PFSK-1 (cell line): ENCODE measurements around the gene PIK3R4.

Experiments used
- POLR2AphosphoS5 ChIP-seq: IDR thresholded peaks from 2 replicates; pipeline ENCODE4 v1.6.1; 2012; ENCODE audit warnings: low read depth, mild to moderate bottlenecking, control low read depth, low read length, moderate library complexity
- TF ChIP-seq, protein P1 (sequence below), 2 experiments: IDR thresholded peaks; 2 replicates each; pipeline versions ENCODE4 v1.6.1 to v1.8.0; 2011 to 2012; ENCODE audit warnings: low read depth in 2 of 2, low read length in 2 of 2, control low read depth in 1 of 2, inconsistent platforms in 1 of 2, mild to moderate bottlenecking in 1 of 2, moderate library complexity in 1 of 2; ENCODE audit not compliant: insufficient read depth in 1 of 2

DNA sequence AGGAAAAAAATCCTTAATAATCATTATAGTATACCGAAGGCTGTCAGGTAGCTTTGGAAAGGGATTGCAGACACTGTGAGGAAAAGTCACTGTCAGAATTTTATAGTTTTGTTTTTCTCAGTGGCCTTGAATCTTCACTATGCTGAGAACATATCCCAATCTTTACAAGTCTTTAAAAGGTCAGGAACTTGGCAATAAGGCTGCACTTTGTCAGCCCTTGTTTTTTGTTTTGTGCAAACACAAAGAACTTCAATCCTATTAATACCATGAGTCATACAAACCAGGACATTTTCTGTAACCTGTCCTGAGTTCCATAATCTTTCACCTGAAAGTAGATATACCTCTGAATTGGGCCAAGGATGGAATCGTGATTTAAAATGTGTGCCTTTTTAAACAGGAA lies 45.6 kb upstream of the PIK3R4 start:
- no peak for TF ChIP-seq POLR2AphosphoS5
- TF ChIP-seq, protein P1, sequence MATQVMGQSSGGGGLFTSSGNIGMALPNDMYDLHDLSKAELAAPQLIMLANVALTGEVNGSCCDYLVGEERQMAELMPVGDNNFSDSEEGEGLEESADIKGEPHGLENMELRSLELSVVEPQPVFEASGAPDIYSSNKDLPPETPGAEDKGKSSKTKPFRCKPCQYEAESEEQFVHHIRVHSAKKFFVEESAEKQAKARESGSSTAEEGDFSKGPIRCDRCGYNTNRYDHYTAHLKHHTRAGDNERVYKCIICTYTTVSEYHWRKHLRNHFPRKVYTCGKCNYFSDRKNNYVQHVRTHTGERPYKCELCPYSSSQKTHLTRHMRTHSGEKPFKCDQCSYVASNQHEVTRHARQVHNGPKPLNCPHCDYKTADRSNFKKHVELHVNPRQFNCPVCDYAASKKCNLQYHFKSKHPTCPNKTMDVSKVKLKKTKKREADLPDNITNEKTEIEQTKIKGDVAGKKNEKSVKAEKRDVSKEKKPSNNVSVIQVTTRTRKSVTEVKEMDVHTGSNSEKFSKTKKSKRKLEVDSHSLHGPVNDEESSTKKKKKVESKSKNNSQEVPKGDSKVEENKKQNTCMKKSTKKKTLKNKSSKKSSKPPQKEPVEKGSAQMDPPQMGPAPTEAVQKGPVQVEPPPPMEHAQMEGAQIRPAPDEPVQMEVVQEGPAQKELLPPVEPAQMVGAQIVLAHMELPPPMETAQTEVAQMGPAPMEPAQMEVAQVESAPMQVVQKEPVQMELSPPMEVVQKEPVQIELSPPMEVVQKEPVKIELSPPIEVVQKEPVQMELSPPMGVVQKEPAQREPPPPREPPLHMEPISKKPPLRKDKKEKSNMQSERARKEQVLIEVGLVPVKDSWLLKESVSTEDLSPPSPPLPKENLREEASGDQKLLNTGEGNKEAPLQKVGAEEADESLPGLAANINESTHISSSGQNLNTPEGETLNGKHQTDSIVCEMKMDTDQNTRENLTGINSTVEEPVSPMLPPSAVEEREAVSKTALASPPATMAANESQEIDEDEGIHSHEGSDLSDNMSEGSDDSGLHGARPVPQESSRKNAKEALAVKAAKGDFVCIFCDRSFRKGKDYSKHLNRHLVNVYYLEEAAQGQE (IDR thresholded peaks at IDR 0.05; ENCODE audit: insufficient read depth in 1 of 2, low read depth in 2 of 2, low read length in 2 of 2) = no peak
